ENCODE results near the gene SERGEF.

DNA sequence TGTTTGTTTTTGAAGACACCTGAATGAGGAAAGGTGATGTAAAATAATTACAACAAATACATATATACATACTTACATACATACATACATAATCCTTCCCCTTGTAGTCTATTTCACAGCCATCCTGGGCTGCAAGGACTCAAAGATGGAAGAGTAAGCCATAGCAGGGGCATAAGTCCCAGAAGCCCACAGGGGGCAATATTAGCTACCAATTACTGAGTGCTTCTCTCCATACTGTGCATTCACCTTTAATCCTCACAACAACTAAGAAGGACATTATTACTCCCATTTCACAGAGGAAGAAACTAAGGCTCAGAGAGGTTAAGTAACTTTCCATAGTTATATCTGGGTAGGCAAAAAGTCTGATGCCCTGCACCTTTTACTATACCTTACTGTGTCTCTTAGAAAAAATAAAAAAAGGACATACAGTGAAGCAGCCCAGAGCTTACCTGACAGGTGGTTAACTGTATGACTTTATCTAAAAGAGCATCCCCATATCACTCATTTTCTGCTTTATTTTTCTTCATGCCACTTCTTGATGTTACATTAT, 2.7 kb downstream of the SERGEF start:
- TF ChIP-seq, protein P1, sequence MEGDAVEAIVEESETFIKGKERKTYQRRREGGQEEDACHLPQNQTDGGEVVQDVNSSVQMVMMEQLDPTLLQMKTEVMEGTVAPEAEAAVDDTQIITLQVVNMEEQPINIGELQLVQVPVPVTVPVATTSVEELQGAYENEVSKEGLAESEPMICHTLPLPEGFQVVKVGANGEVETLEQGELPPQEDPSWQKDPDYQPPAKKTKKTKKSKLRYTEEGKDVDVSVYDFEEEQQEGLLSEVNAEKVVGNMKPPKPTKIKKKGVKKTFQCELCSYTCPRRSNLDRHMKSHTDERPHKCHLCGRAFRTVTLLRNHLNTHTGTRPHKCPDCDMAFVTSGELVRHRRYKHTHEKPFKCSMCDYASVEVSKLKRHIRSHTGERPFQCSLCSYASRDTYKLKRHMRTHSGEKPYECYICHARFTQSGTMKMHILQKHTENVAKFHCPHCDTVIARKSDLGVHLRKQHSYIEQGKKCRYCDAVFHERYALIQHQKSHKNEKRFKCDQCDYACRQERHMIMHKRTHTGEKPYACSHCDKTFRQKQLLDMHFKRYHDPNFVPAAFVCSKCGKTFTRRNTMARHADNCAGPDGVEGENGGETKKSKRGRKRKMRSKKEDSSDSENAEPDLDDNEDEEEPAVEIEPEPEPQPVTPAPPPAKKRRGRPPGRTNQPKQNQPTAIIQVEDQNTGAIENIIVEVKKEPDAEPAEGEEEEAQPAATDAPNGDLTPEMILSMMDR (IDR thresholded peaks at IDR 0.05), result no peak
- TF ChIP-seq POLR2A (IDR thresholded peaks at IDR 0.05), result no peak

All from heart left ventricle (tissue), 13 donors.